T-helper 2 cell treated with Interferon-gamma antibody and Interleukin-4, amounts not matched to agents 5 μg/mL and 100 μg/mL, for 36 hours (primary cell): Measurements from ENCODE around the gene PTGFR.

Experiments
- DNase-seq: peaks from one replicate; pipeline ENCODE4 v3.0.0; 2021; ENCODE audit warnings: low spot score
- H3K27ac Mint-ChIP-seq: one replicate; pipeline ENCODE4 v1.8.0; 2021; ENCODE audit warnings: mild to moderate bottlenecking, mixed read lengths
- H3K27me3 Mint-ChIP-seq: one replicate; pipeline ENCODE4 v1.8.0; 2021; ENCODE audit warnings: low read depth, mixed read lengths
- H3K36me3 Mint-ChIP-seq: one replicate; pipeline ENCODE4 v1.8.0; 2021; ENCODE audit warnings: low read depth, mixed read lengths
- H3K4me1 Mint-ChIP-seq: one replicate; pipeline ENCODE4 v1.8.0; 2021; ENCODE audit warnings: low read depth, mixed read lengths
- H3K4me3 Mint-ChIP-seq: one replicate; pipeline ENCODE4 v1.8.0; 2022; ENCODE audit warnings: mild to moderate bottlenecking, moderate library complexity, mixed read lengths
- H3K9me3 Mint-ChIP-seq: one replicate; pipeline ENCODE4 v1.8.0; 2021; ENCODE audit warnings: mixed read lengths

Gene PTGFR

DNA sequence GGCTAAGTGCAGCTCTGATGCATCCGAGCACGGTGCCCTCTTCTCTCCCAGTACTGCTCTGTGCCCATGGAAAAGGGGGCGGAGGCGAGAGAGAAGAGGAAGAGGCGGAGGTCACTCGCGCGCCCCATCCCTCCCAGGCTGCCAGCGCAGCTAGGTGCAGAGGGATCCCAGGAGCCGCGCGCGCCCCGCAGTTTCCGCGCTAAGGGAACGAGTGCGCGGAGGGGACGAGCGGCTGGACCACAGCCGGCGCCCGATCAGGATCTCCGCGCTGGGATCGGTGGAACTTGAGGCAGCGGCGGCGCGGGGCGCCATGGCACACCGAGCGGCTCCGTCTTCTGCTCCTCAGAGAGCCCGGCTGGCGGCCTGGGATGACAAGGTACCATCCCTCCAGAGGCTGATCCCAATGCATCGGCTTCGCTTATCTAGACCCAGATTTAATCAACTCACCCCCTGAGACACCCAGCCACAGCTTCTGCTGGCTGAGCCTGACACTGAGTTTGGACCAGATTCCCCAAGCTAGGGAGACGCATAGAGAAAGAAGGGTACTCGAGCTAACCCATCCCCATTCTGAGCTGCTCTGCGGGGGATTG is at the start of gene PTGFR:
TSS of gene PTGFR (plus strand) at position 114 of the 590 bp plus-strand sequence. CDS start 1,770 bp downstream, outside the sequence.
- Mint-ChIP-seq H3K4me1 (no peaks in the 10 kb centered on the region), H3K4me3 (no peak within 1 kb of the TSS), H3K27ac (no peak within 1 kb of the TSS), H3K27me3 (peaks cover 25% of the 10 kb centered on the region), H3K9me3 (no peaks in the 10 kb centered on the region), H3K36me3 (no peaks in the 10 kb centered on the region)
- DNase-seq = no peak

DNA sequence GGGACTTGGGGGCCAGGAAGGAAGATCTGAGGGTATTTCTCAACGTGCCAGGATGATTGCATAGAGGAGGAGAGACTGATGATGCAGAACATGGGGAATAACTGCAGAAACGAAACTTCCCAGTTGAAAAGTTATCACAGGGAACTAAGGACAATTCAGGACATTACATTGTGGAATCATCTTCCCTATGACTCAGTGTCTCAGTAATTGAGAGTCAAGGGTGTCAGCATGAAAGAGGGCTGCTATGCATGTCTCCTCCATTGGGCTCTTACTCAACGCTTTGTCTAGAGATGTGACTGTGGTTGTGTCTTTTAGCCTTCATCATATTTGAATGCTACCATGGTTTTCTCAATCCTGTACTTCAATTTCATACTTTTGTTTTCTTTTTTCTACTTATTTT is 48.9 kb upstream of the PTGFR start:
- Mint-ChIP-seq H3K27me3 (no peaks in the 10 kb centered on the region), H3K27ac (no peak overlapping the region), H3K4me1 (no peaks in the 10 kb centered on the region), H3K36me3 (no peaks in the 10 kb centered on the region), H3K4me3 (no peak overlapping the region), H3K9me3 (no peaks in the 10 kb centered on the region)
- DNase-seq = no peak

DNA sequence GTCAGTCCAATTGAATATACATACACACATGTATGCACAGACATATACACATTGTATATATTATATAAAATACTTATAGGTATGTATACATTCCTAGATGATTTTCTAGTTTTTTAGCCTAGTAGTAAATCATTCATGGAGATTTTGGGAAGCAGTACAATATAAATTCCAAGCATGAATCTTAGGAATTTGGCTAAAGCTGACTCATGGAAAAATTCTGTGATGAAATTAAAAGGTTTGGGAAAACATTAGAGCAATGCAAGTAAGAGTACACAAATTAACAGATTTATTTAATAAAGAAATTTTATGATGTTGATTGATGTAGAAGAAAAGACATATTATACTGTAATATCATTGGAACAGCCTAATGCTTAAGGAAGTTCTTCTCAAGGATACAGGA is 43.7 kb upstream of the PTGFR start:
- no peaks in the 10 kb centered on the region for H3K36me3 Mint-ChIP-seq
- no peak overlapping the region for H3K27ac Mint-ChIP-seq
- H3K27me3 Mint-ChIP-seq = no peaks in the 10 kb centered on the region
- H3K4me3 Mint-ChIP-seq = no peak overlapping the region
- H3K9me3 Mint-ChIP-seq = no peaks in the 10 kb centered on the region
- no peaks in the 10 kb centered on the region for H3K4me1 Mint-ChIP-seq
- DNase-seq = no peak

DNA sequence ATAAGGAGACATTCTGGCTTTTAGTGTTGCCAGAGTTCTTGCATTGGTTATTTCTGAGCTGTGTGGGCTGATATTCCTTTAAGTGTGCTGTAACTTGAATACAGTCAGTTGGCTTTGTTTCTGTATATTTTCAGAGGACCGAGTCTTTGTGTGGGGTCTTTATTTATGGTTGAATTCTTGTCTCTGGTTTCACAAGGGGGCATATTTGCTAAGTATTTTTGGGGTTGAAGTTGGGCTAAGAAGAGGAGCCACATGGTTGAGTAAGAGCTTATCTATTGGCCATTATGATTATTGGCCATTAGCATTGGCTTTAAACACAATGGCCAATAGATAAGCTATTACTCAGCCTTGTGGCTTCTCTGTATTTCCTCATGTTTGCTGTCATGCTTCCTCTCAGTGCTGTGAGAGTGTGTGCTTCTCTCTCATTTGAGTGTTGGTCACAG is 26.3 kb upstream of the PTGFR start:
- Mint-ChIP-seq H3K36me3 (no peaks in the 10 kb centered on the region), H3K27me3 (no peaks in the 10 kb centered on the region), H3K4me3 (no peak overlapping the region)

GRCh38 chr1:78465143-78465542 is 25.6 kb upstream of the PTGFR start:
- no peaks in the 10 kb centered on the region for H3K4me1 Mint-ChIP-seq
- no peak overlapping the region for H3K27ac Mint-ChIP-seq
- H3K4me3 Mint-ChIP-seq = no peak overlapping the region

More for the DNA sequence above, 26.3 kb upstream of the PTGFR start:
- no peak for DNase-seq
- Mint-ChIP-seq H3K4me1 (no peaks in the 10 kb centered on the region), H3K27ac (no peak overlapping the region), H3K9me3 (peaks cover 18% of the 10 kb centered on the region)

GRCh38 chr1:78468521-78468920 is 22.3 kb upstream of the PTGFR start:
- no peak for DNase-seq
- Mint-ChIP-seq H3K4me3 (no peak overlapping the region), H3K27me3 (no peaks in the 10 kb centered on the region), H3K36me3 (no peaks in the 10 kb centered on the region), H3K4me1 (no peaks in the 10 kb centered on the region), H3K9me3 (no peaks in the 10 kb centered on the region), H3K27ac (no peak overlapping the region)

More at GRCh38 chr1:78465143-78465542, 25.6 kb upstream of the PTGFR start:
- H3K9me3 Mint-ChIP-seq = peaks cover 18% of the 10 kb centered on the region
- H3K27me3 Mint-ChIP-seq = no peaks in the 10 kb centered on the region
- no peak for DNase-seq
- no peaks in the 10 kb centered on the region for H3K36me3 Mint-ChIP-seq

DNA sequence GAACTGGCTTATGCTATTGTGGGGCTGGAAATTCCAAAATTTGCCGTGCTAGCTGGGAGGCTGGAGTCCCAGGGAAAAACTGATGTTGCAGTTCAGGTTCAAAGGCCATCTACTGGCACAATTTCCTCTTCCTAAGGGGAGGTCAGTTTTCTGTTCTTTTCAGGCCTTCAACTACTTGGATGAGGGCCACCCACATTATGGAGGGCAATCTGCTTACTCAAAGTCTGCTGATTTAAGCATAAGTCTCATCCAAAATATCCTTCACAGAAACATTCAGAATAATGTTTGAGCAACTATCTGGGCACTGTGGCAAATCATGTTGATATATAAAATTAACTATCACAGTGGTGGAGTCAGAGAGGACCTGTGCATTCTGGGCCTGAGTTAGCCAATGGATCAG is 21.2 kb upstream of the PTGFR start:
- H3K27ac Mint-ChIP-seq = no peak overlapping the region
- no peak overlapping the region for H3K4me3 Mint-ChIP-seq
- no peaks in the 10 kb centered on the region for H3K9me3 Mint-ChIP-seq
- H3K36me3 Mint-ChIP-seq = no peaks in the 10 kb centered on the region
- no peaks in the 10 kb centered on the region for H3K27me3 Mint-ChIP-seq
- no peak for DNase-seq
- no peaks in the 10 kb centered on the region for H3K4me1 Mint-ChIP-seq

DNA sequence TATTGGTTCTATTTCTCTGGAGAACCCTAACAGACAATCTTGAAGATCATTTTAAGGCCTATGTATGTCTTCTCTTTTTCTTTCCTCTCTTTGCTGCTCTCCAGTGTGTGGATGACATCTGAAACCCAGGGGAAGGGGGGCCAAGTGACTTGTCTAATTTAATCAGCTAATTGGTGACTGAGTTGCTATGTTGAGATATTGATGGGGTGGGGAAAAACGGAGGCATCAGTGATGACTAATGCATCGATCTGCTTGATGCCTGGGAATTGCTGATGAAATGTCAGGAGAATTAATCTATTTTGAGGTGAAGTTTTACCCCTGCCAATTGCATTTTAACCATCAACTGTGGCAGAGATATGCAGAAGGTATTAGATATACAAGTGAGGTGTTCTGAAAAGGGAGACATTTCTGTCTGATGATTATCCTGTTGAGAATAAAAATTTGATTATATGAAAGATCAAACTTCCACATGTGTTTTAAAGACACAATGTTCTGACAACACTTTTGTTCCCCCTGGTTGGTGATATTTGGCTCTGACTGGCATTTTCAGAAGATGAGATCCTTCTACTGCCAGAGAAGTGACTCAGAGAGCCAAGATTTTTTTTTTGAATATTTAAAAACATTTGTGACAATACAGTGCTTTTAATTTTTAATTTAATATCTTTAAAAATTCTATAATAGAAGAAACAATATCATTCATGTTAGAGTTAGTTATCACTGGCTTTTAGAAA is 18.7 kb upstream of the PTGFR start:
- no peaks in the 10 kb centered on the region for H3K4me1 Mint-ChIP-seq
- no peaks in the 10 kb centered on the region for H3K27me3 Mint-ChIP-seq

GRCh38 chr1:78472851-78473496 is 17.8 kb upstream of the PTGFR start:
- Mint-ChIP-seq H3K27ac (no peak overlapping the region), H3K36me3 (no peaks in the 10 kb centered on the region), H3K4me1 (no peaks in the 10 kb centered on the region), H3K9me3 (no peaks in the 10 kb centered on the region), H3K27me3 (no peaks in the 10 kb centered on the region), H3K4me3 (no peak overlapping the region)
- no peak for DNase-seq

More for the DNA sequence above, 18.7 kb upstream of the PTGFR start:
- no peaks in the 10 kb centered on the region for H3K36me3 Mint-ChIP-seq
- H3K27ac Mint-ChIP-seq = no peak overlapping the region
- DNase-seq = no peak
- H3K9me3 Mint-ChIP-seq = no peaks in the 10 kb centered on the region
- H3K4me3 Mint-ChIP-seq = no peak overlapping the region

GRCh38 chr1:78474092-78474491 is 16.7 kb upstream of the PTGFR start:
- Mint-ChIP-seq H3K4me3 (no peak overlapping the region), H3K27me3 (no peaks in the 10 kb centered on the region), H3K36me3 (no peaks in the 10 kb centered on the region), H3K27ac (no peak overlapping the region), H3K4me1 (no peaks in the 10 kb centered on the region), H3K9me3 (no peaks in the 10 kb centered on the region)
- no peak for DNase-seq

GRCh38 chr1:78475888-78476610 is 14.7 kb upstream of the PTGFR start:
- no peak overlapping the region for H3K27ac Mint-ChIP-seq
- H3K36me3 Mint-ChIP-seq = no peaks in the 10 kb centered on the region
- H3K4me1 Mint-ChIP-seq = no peaks in the 10 kb centered on the region
- H3K27me3 Mint-ChIP-seq = no peaks in the 10 kb centered on the region
- no peak overlapping the region for H3K4me3 Mint-ChIP-seq
- H3K9me3 Mint-ChIP-seq = no peaks in the 10 kb centered on the region
- DNase-seq = no peak

DNA sequence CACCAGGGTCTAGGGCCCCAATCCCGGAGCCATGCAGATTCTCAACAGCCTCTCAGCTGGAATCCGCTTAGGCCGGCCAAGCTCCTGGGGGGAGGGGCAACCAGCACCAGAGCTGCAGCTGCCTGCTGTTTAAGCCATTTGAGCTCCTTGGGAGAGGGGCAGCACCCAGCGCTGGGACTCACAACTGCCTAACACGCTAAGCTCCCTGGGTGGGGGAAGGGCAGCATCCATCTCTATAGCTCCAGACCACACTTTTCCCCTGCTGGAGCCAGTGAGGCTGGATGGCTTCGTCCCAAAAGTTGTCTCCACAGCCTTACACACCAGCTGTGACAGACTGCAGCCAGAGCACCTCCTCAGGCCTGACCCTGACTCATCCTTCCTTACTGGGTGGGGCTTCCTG is 6.9 kb upstream of the PTGFR start:
- no peak for DNase-seq
- Mint-ChIP-seq H3K4me1 (no peaks in the 10 kb centered on the region), H3K36me3 (no peaks in the 10 kb centered on the region)

DNA sequence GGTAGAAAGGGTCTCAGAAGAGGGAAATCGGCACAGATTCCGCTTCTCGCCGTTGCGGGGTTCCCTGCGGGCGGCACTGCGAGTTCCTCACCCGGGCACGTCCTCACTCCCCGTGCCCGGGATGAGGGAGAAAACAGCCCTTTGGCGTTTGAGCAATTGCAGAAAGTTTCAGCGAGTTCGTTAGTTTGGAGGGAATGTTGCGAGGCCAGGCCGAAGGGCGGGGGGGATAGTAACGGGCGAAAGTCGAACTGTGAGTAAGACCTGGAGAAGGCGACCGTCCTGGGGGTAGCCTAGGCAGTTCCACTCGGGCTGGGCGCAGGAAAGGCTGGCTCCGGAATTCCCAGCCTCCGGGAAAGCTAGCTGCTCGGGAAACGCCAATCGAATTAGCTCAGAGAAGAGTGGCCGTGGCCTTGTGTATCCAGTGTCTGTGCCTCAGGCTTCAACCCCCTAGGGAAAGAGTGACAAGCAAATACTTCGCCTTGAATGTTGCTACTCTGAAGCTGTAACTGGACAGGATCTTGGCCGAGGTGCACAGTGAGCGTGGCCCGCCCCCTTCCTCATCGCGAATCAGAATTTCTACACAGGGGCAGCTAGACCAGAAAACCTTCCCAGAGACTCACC is 787 bp downstream of the PTGFR start:
- Mint-ChIP-seq H3K36me3 (no peaks in the 10 kb centered on the region), H3K27ac (no peak overlapping the region), H3K27me3 (peaks cover 25% of the 10 kb centered on the region), H3K4me3 (no peak overlapping the region), H3K9me3 (no peaks in the 10 kb centered on the region), H3K4me1 (no peaks in the 10 kb centered on the region)
- DNase-seq = no peak

More for the DNA sequence above, 6.9 kb upstream of the PTGFR start:
- no peak overlapping the region for H3K4me3 Mint-ChIP-seq
- no peaks in the 10 kb centered on the region for H3K27me3 Mint-ChIP-seq
- H3K27ac Mint-ChIP-seq = no peak overlapping the region
- H3K9me3 Mint-ChIP-seq = no peaks in the 10 kb centered on the region
